NCI-H2196 treated with DMSO at 0.1 percent for 48 hours (cell line): ENCODE results near the gene CPA4.

Source experiments
- DNase-seq: peaks from one replicate; lab custom pipeline; 2025; ENCODE audit not compliant: unreplicated experiment; lab: John Stamatoyannopoulos, UW

CPA4 gene

DNA sequence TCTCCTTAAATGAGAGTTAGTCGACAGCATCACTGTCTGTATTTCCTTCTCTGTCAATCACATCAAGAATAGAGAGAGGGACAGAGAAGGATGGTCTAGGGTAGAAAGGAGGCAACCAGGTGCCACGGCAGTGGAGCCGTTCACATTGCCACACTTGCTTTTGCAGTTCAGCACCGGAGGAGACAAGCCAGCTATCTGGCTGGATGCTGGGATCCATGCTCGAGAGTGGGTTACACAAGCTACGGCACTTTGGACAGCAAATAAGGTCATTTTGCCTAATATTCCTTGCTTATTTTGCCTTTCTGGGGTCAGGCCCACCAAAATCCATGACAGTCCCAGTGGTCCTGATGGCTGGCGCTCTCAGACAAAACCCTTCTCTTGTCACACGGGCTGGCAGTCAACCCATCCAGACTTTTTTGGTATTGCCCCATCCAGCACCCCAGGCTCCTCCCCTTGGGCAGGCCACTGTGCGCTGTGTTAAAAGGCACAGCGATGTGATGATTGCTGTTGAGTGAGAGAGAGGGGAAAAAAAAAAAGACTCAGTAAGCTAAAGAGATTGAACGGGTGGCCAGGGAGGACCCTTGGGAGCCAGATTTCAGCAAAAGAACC, 17.9 kb upstream of the CPA4 start:
- no peak for DNase-seq

DNA sequence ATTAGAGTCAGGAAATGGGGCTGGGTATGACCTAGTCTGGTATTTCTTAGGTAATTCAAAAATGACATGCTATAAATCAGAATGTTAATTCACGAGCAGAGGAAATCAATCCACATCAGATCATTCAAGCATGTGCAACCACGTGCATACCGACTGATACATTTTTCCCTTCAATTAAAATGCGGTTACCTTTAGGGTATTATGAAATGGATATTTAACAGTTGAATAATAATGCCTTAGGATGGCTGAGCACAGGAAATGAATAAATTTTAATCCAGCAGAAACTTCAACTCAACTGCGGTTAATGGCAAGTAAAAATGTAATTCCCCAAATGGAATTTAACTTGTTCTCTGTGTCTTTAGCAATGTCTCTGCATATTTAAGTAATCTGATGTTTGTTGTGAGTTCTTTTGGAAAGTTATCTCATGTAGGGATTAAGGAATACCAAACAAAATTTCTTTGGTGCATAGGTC, 17.1 kb upstream of the CPA4 start:
- DNase-seq = no peak

DNA sequence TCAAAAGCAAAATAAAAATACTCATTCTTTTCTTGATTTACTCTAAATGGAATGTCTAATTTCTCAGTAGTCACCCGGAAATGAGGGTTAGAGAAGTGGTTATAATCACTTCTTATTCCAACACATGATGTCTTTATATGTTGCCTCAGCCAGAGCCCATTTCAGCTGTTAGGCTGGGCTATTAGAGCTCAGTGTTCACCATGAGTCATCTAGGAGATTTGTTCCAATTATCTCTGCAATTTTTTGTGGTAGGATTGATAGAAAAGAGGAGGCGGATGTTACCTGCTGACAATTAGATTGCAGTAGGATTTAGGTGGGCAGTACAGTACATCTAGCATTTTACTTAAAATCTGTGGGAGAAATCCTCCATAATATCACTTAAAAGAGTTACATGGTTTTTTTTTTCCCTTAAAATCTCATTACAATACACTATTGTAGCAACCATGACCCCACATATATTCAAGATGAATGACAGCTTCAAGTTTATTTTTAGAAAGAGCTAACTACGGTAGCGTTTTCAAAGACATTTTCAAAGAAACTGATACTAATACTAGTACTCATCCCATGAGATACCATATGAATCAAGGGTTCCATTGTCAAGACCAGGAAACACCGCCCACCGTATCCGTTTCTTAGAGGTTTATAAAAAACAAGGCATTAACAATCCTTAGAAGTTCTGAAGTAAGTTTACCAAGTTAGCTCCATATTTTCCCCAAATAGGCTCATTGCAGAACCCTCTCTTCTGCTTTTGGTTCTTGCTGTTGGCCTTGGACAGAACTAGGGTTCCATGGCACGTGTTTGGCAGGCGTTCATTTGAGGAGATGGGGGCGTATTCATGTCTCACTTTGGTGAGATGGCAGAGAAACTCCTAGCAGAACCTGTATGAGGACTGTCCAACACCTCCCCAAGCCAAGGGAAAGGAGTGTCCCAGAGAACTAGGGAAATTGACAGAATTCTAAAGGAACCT, 15.9 kb upstream of the CPA4 start:
- DNase-seq = no peak

DNA sequence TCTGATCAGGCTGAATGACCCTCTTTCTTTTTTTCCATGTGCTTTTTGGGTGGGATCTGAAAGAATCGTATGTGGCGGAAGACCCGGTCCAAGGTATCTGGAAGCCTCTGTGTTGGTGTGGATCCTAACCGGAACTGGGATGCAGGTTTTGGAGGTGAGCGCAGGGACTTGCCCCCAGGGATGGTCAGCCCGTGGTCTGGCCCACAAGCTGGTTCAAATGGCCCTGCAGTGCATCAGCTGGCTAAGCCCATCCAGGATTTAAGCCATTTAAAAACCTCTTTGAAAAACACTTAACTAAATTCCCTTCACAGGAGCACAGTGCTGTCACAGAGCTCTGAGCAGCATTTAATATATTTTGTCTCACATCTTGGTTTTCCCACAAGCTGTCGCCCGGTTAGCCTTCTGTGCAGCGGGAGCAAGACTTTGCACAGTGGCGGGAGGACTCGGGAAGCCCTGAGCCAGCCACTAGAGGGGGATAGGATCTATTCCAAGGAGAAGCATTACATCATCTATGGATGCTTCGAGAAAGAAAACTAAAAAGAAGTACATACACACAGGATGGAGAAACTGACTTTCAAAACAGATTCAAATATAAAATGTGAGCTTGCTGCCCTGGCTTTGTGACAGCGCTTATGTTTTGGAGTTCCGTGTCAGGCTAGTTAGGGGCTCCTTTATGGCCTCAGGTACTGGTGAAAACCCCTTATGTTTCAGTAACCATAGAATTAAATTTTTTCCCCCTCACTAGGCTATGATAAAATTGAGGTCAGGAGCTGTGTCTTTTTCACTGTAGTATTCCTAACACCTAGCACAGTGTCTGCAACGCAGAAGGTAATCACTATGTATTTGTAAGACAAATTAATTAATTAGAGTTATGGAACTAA, 15.0 kb upstream of the CPA4 start:
- no peak for DNase-seq

DNA sequence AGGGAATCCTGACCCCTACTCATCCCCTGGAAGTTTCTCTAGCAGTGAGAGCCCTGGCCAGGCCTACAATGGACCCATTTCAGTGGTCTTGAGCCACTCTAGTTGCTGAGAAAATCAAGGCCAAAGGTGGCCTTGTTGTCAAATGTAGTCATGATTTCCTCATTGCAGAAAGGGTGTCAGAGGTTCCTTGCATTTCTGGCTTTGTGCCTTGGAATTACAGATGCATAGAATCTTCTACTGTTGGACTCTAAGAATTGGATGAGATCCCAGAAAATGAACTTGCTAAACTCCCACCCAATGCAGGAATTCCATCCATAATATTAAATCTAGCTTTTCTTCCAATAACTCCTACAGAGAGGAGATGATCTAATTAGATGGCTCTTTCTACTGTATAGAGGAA, 14.1 kb upstream of the CPA4 start:
- no peak for DNase-seq

GRCh38 chr7:130279286-130279685, 13.7 kb upstream of the CPA4 start:
- no peak for DNase-seq

DNA sequence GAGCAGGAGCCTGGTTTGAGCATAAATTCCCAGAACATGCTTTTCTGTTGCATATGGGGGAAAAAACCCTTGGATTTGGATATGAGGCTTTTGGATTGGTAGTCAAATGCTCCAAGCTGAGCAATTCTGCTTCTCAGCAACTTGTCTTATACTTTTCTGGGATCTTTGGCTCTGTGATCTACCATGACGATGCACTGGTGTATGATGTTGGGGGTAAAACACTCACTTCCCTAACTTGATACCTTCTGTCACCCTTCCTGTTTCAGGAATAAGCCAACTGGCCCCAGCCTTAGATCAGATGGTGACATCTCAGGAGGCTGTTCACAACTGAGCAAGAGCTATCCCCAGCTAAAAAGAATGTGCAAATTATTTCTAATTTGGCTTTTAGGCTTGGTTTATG, 13.1 kb upstream of the CPA4 start:
- DNase-seq = no peak

- DNase-seq = no peak
Observed at GRCh38 chr7:130281260-130281659, 11.7 kb upstream of the CPA4 start.

DNA sequence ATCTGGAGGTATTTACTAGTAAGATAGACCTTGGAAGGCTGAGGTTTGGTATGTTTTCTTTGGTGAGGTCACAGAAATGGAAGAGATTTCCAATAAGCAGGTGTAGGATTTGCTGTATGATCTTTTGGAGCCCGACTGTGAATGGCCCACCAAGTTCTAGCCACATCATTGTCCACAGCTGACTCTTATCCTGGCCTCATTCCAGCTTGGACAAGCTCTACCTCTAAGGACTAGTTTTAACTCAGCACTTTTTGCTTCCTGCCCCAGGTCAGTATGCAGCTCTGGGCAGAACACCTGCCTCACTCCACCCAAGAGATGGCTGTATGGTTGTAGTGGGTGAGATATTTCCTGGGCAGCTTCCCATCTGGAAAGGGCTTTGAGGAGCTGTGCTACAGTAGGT, 6.1 kb upstream of the CPA4 start:
- DNase-seq = no peak

DNA sequence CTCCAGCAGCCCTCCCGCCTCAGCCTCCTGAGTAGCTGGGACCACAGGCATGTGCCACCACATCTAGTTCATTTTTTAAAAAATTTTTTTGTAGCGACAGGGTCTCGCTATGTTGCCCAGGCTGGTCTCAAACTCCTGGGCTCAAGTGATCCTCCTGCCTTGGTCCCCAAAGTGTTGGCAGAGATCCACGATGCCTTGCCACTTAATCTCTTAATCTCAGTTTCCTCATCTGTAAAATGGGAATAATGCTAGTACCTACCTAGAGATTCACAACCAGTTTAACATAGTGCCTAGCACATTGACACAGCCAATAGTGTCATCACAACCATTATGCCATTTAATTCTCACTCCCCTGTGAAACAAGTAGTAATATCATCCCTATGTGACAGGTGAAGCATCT, 4.8 kb upstream of the CPA4 start:
- no peak for DNase-seq

GRCh38 chr7:130288829-130289228, 4.1 kb upstream of the CPA4 start:
- DNase-seq = no peak

DNA sequence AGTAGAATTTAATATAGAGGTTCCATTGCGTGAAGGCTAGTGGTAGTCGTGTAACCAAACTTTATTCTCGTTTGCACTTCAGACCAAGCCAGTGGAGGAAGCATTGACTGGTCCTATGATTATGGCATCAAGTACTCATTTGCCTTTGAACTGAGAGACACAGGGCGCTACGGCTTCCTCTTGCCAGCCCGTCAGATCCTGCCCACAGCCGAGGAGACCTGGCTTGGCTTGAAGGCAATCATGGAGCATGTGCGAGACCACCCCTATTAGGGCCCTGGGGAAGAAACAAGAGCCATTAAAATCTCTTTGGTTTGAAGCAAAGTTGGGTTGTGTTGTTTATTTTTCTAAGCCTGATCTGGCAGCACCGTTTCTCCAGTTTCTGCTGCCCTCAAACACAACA, 3.5 kb upstream of the CPA4 start:
- DNase-seq = no peak

- DNase-seq = no peak
Observed at GRCh38 chr7:130290745-130291144, 2.2 kb upstream of the CPA4 start.

DNA sequence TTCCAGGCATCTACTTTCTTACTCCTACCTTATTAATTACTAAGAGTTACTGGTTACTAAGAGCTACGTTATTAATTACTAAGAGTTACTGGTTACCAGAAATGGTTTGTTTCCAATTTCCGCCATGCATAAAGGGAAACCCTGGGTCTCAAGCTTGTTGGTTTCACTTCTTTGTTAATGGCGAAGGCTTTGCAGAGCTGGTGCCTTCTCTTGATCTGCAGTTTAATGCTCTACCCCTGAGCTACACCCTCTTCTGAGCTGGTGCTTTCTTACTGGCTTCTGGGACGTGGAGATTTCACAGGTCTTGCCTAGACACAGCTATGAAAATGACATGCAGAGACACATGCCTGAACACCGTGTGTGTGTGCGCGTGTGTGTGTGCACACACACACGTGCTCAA, 560 bp downstream of the CPA4 start:
- DNase-seq = no peak

DNA sequence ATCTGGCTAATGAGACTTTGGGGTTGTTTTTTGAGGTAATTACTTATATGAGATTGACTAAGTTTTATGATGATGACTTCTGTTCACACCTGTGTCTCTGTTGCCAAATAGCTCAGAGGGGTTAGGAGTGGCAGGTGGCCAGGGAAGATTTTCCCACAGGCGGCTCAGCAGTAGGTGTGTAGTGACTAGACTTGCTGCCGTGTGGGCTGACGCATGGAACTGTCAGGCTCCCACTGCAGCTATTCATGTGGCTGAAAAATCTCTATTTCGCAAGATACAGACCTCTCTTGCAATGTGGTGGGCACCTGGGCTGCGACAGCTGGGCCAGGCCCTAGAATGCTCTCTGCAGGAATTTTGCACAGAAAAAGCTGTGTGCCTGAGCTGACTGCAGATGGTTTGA, 1.4 kb downstream of the CPA4 start:
- DNase-seq = no peak

- DNase-seq = no peak
Observed at GRCh38 chr7:130296221-130296951, 3.4 kb downstream of the CPA4 start.

DNA sequence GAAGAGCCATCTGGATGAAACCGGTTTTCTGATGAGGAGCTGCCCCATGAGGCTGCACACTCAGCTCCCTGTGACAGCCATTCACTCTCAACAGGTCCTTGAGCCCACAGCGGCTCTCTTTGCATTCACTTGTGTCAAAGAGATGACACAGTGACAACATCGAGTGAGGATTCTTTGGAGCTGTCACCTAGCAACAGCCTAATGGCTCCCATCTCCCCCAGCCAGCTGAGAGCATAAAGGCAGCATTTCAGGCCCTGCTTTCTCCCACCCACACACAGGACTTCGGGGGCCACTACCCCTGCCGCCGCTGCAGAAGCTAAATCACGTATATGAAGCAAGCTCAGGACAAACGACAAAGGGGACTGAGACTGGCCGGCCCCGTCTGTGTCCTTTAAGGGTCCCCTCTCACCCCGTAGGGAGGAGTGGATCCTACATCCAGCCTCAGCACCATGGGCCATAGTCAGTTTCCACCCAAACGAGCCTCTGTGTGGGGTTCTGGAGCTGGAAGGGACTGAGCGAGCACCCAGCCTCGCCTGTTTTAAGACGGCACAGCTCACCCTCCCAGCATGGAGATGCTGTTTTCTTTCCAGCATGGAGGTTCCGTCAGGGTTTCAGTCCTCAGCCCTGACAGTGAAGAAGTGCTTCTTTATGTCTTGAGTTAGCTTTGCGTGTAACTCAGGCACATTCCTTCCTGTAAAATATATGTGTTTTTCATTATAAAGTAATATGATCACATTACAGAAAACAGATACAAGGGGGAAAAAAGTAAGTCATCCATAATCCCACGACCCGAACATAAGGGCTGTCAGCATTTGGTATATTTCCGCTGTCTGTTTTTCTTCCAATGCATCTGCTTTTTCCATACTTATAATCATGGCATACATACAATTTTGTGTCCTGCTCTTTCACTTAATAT, 4.9 kb downstream of the CPA4 start:
- no peak for DNase-seq

DNA sequence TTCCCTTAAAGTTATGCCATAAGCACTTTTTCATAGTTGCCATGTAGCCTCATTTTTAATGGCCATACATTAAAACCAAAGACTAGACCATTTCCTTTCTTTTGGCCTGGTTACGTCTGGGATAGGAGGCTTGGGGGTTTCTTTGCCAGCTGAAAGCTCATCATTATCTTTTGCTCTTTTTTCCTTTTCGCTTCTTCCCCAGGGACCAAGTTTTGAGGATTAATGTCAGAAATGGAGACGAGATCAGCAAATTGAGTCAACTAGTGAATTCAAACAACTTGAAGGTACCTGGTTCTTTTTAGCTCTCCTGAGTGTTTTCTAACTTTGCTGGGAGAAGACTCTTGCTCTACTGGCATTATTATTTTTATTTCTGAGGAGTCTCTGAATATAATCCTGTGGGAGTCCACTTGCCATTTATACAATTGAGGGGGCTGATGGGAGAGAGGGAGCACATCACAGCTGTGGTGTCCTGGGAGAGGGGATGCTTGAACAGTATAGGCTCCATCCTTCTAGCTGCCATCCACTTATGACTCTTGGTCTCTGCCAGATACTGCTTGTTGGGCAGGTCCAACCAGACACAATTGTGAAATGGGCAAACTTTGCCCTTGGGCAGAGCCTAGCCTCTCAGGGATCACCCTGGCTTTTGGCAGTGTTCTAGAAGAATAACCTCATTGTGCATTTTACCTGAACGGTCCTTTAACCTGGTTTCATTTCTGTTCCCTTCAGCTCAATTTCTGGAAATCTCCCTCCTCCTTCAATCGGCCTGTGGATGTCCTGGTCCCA, 5.8 kb downstream of the CPA4 start:
- DNase-seq = no peak

- DNase-seq = no peak
Observed at GRCh38 chr7:130299866-130300265, 6.9 kb downstream of the CPA4 start.
